Stimulated activated CD8-positive, alpha-beta memory T cell treated with anti-CD3 and anti-CD28 coated beads, Interleukin-15, amount 100 ng/mL, for 1 hour (primary cell): Measurements from ENCODE around the gene ZBTB20.

Experiments used
- DNase-seq: peaks from one replicate; pipeline ENCODE4 v3.0.0-alpha.2; 2020; ENCODE audit warnings: low read depth

ZBTB20 gene

DNA sequence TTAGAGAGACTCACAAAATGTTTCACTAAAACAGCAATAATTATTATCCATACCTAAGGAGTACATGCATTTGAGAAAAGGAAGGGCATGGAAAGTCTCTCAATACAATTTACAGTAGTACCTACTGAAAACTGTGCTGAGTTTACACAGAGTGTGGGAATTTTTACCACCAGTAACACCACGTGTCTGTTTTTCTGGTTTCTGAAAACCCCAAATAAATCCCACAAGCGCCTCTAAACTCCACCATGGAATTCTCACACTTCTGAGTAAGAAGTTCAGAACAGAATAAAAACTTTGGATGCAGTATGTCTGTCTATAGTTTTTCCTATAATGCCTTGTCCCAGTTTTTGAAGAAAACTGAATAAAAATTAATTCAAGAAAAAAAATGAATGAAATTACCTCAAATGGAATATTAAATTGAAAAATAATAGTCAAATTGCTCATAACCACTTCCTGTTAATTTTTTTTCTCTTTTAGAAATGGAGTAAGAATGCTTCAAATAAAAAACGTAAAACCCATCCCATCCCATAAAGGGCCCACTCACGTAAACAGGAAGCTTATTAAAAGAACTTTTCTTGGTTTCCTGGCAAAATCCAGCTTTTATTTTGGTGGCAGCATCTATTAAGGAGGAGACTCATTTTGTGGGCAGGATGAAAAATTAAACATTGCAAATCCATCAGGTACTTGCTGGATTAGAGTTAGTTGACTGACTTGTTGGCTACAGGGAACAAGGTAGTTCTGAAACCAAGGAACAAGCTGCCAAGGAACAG lies 475.2 kb downstream of the ZBTB20 start:
- DNase-seq, result no peak

DNA sequence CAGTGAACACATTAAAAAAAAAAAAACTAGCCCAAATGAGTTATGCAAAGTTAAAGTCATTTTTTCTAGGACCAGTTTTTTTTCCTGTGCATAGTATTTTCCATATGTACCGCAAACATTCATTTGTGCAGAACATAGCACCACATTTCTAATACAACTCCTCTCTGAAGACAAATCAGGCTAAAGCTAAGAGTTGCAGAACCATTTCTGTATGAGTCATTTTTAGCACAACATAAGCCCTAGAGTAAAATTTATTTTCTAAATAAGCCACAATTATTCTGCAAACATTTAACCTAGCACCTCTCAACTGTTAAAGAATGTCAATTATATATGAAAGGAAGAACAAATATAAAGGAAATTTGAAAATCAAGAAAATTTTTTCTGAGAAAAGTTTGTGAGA lies 477.5 kb downstream of the ZBTB20 start:
- no peak for DNase-seq

DNA sequence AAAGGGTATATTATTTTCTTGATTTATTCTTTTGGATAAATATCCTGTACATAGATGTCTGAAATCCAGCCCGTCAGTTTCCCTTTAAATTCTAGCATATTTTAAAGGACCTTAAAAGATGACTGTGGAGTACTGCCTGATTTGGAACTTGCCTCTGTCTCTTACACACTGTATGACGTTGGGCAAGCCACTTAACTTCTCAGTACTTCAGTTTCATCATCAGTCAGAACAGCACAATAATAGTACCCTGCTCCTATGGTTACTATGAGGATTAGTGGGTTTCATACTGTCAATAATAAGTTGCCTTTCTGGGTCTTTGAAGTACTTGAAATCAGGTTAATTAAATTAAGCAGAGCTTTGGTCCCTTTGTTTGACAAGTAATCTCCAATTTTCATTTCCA lies 479.0 kb downstream of the ZBTB20 start:
- DNase-seq, result no peak

DNA sequence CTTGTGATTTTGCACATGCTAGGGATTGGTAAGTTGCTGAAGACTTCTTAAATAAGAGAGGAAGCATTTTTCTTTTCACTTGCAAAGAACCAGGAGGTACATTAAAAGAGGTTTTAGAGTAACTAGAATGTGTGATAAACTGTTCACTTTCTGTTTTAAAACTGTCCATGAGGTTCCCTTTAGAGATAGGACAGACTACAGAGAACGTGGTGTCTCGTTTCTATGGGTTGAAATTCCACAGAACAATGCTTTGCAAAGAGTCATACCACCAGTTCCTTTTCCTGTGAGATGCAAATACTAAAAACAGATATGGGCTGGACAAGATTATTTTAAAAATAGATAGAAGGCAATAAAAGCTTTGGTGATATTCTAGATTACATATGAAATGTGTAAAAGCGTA lies 480.5 kb downstream of the ZBTB20 start:
- DNase-seq, result no peak

DNA sequence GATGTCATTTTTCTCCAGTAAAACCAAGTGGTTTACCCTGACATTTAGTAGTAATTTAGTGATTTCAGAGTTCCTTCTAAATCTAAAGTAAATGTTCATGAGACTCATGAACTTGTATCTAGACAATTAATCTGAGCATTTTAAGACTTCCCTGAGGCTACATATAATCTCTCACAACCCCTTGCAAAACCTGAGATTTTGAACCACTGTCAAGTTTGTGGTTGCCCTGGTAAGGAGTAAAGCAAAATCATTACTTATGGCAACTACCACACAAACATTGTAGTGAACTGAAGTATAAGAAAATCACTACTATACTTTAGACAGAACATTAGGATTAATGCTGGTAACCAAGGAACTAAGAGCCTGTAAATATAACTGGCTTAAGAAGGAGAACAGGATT lies 483.1 kb downstream of the ZBTB20 start:
- no peak for DNase-seq

DNA sequence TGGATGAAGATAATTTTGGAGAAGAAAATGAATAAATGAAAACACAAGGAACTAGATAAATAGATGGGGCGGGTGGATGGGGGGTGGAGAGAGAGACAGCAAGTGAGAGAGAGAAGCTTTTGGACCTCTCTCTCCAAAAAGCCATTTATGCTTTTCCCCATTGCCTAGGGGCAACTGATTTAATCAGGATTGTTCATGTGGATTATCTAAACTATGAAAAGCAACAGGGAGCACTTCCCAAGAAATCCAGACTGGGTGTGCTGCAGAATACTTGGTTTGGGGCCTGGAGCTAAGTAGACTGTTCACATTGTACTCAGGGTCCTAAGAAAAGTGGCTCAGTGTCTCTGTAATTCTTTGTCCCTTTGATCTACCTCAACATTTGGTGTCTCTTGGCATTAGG lies 486.3 kb downstream of the ZBTB20 start:
- DNase-seq, result no peak

DNA sequence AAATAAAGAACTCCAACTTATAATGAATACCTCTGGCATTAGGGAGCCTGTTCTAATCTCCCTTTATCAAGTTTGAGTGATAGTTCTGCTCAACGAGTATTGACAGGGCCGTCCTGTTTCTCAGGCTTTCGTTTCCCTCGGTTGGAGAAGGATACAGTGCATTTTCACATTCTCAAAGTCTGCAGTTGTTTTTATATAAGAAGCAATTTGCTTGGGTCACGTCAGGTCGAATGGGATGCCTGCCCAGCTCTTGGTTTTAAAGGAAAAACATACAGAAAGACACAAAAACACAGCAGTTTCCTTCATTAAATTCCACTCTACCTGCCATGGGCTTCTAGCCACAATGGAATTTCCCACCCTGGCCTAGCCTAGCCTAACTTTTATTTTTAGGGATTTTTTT lies 487.0 kb downstream of the ZBTB20 start:
- no peak for DNase-seq

DNA sequence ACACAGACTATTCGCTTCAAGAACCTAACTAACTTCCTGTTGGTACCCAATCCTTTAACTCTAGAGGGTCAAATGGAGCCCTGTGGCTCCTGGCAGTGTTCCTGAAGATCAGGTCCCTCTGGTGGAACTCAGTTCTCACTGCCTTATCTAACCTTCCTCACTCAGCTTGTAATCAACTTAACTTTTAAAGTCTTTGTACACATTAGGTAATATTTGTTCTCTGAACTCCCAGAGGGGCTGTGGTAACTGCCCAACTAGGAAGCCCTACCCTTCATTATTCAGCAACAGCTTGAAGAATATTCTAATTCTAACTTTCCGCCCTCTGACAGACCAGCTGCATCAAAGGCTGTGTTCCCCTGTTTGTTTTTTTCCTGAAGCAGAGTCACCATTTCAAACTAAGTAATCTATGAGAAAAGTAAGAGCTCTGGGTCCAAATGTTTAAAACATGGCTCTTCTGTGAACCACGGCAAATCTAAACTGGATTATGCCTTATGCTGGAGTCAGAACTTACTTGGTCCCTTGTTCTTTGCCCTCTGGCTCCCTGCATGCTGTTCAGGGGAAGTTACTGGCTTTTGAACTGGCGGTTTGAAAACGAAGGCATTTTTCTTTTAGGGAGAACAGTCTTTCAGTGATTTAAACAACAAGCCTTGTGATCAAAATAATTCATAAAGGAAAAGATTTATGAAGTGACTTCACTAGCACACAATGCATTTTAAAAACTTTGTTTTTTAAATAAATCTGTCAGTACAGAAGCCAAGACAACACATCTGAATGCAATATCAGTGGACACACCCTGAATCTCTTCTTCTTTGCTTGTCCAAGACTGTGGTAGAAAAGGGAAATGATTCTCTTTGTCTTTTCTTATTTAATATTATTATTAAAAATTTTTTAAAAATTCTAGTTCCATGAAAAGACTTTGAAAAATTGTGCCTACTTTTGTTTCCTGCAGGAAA lies 487.7 kb downstream of the ZBTB20 start:
- no peak for DNase-seq

DNA sequence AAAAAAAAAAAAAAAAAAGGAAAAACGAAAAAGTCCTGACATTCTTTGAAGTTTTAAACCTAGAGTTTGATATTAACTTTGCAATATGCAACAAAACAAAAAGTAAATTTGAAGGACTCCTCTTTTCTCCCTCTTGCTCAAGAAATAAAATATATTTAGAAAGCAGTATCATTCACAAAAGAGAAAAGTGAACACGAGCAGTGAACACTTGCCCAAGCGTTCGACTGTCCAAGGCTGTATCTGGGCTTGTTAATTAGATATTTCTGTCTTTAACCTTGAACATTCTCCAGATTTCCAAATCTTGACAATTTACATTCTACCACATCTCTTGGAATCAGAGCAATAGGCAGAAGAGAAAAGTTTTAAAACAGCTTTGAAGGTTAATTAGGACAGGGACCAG lies 495.5 kb downstream of the ZBTB20 start:
- no peak for DNase-seq

DNA sequence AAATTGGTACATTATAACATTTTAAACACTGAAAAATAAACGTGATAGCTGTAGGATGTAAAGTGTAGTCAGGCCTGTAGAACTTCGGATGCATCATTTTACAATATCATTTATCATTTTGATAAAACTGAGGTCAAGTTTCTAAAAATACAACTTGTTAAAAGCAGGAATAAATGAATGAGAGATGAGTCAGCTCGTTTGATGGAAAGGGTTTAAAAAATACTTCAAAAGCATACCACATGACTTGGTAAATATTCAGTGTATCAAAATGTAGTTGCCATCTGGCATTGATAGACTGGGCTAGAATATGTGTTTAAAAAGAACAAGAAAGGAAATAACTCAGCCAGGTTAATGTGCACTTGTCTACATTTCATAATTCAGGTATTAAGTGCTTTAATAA lies 496.3 kb downstream of the ZBTB20 start:
- DNase-seq, result no peak

DNA sequence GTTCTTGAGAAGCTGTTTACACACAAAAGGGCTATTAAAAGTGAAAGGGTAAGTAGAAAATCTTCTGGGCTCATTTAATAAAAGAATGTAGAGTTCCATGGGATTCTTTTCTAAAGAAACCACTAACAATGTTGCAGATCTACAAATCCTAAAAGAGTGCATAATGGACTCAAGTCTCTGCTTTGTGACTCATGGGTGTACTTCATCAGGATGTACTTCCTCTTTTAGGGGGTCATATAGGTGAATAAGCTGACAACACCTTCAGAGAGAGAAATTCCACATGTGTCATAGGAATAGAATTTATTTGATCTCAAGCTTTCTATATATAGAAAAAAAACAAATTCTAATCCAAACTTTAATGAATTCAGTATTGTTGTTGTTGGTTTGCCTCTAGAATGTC lies 497.8 kb downstream of the ZBTB20 start:
- no peak for DNase-seq

DNA sequence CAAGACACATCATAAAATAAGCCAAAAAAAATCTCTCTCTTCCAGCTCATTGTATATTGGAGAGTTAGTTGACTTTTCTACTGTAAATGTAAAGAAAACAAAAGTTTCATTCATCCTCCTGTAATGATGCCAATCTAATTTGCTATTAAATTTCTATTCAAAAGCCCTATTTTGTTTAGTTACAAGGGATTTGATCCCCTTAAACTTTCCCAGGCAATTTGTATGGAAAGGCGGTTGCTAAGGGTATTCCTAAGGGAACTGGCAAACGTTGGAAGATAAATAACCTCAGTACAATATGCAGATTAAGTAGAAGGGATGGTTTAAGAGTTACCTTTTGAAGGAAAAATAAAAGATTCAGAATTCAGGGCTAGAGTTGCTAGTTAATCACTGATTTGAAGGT lies 500.6 kb downstream of the ZBTB20 start:
- DNase-seq, result no peak

DNA sequence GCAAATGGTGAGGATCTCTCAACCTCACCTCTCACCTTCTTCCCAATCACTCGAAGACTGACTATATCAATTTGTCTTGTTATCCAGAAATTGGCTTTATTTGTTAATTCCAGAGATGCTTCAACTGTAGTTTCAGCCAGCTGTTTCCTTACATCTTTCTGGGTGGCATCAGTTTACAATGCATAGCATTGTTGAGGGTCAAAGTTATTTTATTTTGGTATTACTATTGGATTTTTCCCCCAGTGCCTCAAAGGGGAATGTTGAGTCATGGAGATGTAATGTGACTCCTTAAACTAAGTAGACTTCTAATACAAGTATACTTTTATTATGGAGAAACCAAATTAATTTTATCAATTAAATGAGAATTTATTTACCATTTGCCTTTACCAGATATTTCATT lies 501.7 kb downstream of the ZBTB20 start:
- DNase-seq, result no peak

DNA sequence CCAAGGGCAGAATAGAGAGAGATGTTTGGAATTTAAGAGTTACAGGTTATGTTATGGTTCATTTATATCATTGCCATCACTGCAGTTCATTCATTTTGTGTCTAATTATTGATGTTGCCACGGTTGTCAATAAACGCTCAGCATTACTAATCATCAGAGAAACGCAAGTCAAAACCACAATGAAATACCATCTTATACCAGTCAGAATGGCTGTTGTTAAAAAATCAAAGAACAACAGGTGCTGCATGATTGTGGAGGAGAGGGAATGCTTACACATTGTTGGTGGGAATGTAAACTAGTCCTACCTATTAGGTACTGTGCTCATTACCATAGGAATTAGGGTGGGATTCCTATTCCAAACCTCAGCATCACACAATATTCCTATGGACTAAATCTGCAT lies 502.7 kb downstream of the ZBTB20 start:
- no peak for DNase-seq

DNA sequence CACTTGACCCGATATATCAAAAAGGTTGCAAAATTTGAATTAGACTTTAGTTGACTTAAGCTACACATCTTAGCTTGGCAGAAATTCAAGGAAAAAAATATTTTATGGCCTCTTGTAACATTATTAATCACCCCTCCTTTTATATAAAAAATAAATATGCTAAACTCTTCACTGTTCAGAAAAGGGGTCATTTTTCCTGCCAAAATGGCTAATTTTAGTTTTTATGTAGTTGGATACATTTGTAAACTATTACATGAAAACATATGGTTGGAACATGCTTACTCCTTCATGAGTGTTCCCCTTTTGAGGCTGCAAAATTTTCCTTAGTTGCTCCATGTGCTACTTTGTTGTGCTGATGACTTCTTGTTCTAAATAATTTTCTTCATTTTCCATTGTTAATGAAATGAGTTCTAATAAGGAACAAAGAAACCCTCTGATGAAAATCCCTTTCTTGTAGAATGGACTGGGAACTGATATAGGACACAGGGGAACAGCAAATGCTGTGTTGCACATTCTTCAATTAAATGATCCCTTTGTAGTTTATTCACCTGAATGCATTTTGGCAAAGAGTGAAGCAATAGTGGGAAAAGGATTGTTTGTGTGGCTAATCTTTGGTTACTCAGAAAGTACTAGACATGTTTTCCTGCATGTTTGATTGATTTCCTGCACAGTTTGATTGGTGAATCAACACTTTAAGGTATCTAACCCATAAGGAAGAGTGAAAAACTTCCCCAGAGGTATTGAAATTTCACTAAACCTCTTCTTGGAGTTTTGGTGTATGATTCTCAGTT lies 503.9 kb downstream of the ZBTB20 start:
- DNase-seq, result no peak

DNA sequence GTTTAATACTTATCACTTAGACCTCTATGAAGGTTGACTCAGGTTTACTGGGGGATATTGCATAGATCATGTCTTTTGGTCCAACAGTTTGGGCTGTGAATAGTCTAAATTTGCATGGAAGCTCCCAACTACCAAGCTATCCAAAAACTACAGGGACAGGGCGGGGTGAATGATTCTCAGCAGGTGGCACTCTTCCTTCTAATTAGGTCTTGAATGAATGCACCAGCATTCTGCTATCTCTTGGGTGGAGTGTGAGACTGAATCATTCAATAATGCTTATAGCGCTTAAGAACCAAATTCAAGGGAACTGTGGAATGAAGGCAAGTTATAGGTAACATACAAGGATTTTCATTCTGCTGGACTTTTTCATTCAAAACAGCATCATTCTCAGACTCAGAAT lies 507.0 kb downstream of the ZBTB20 start:
- no peak for DNase-seq

DNA sequence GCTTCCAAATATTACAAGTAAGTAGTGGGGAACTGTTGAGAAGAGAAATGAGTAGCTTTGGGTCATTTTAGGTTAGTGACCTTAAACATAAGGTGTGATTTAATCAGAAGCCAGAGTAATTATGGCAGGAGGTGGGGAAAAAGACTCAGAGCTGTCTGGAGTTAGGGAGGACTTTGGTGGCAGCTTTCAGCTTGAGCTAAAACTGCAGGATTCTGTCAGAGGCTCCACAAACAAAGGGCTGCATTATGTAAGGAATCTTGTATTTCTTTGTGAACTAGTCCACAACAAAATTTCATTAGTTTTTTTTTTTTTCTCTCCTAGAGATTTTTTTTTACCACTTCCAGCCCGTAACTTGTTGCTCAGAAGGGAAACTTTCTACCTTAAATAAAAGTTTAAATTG lies 507.9 kb downstream of the ZBTB20 start:
- no peak for DNase-seq

DNA sequence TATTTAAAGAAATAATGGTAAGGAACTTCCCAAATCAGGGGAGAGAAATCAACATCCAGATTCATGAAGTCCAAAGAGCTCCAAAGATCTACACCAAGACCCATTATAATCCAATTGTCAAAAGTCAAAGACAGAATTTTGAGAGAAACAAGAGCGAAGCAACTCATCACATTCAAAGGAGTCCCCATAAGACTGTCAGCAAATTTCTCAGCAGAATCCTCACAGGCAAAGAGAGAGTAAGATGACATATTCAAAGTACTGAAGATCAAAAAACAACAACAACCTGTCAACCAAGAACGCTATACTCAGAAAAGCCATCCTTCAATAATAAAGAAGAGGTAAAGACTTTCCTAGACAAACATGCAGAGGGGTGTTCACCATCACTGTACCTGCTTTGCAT lies 511.2 kb downstream of the ZBTB20 start:
- DNase-seq, result no peak

DNA sequence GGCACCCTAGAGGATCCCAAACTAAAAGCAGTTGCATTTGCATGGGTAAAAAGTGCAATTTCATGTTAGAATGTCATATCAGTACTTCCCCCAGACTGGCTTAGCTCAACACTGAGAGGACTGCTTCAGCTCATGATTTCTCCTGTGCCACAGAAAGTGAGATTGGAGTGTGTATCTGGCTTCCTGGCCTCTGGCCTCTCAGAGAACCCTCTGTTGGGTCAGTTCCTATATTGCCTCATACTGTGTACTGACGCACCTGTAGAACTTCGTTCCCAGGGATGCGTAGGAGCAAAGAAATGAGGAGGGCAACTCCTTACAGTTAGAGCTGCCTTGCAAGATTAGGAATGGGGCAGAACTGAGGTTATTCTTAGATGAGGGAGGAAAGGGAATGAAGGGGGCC lies 512.5 kb downstream of the ZBTB20 start:
- DNase-seq, result no peak

DNA sequence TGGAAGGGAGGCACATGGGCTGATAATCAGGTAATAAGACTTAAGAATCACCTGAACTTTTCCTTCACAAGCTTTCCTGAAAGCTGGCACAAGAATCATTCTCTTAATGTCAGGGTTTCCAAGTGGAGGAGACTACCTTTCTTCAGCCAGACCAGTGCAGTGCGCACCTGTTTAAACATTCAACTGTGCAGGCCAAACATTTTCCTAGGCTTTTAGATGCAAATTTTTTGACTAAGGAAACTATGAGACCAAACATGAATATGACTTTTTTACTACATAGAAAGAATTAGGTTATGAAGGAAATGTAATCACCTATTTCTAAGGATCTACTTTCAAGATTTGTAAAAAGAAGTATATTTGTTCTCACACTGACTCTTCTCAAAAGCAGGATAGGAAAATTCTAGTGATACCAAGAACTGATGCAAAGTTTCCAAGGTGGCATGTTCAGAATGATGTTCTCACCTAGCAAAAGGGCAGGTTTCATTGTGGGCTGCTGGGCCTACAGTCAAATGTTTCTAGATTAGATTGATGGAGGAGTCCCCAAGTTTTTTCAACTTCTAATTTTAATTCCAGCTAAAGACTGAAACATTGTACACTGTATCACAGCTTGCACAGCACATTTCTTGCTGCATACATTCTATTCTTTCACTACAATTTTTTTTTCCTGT lies 514.2 kb downstream of the ZBTB20 start:
- DNase-seq, result no peak

DNA sequence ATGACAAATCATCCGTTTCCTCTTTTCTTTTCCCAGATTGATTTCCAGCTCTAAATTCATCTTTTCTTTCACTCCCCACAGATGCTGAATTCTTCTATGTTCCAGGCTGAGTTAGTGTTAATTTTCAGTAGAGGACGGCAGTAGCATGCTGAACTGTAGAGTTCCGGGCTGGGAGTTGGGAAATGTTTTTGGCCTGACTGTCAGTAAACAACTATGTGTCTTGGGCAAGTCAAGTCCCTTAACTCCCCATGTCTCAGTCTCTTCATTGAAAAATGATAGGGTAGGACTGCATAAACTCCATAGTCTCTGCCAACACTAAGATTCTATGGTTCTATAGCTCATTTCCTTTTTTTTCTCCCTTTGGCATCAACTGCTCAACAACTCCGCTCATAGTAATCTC lies 519.3 kb downstream of the ZBTB20 start:
- DNase-seq, result no peak

DNA sequence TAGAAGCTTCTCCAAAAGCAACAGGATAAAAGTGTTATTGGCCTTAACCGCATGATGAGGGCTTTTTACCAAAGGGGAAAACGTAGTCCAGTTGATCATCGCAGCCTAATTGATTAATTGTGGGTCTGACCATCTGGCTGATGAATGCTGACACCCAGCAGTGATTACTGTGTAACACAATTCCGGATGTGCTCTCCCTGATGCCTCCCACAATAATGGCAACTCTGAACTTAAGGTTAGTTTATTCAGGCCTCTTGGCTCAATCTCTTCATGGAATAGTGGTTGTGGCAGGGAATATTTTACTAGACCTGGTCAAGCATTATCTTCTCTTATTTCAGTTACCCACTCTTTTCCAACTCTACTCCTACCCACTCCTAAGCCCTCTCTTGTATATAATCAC lies 520.3 kb downstream of the ZBTB20 start:
- DNase-seq, result no peak
